GM23248 (cell line): ENCODE data around the gene SPATS1. TPM values are rescaled to one million over a fixed set of nuclear protein-coding genes. Genes with fewer than 3 reads are reported as not detected.

Experiments
- DNase-seq: peaks from one replicate; pipeline ENCODE4 v3.0.0-alpha.2; 2015
- H2AFZ ChIP-seq: fragments of 200-600 bp; sonication (generic); 2 replicates; pipeline ENCODE4 v1.6.1; 2016; ENCODE audit warnings: antibody characterized with exemption
- H3F3A ChIP-seq: fragments of 200-600 bp; sonication (generic); 2 replicates; pipeline ENCODE4 v1.6.1; 2016; ENCODE audit warnings: mild to moderate bottlenecking, antibody characterized with exemption, mixed run types; ENCODE audit not compliant: insufficient read depth
- H3K27ac ChIP-seq: fragments of 200-600 bp; sonication (generic); 2 replicates; pipeline ENCODE4 v1.5.1; 2016; ENCODE audit warnings: mild to moderate bottlenecking
- H3K27me3 ChIP-seq: fragments of 200-600 bp; sonication (generic); replicated peaks from 2 replicates; pipeline ENCODE4 v1.6.1; 2016; ENCODE audit warnings: mild to moderate bottlenecking; ENCODE audit not compliant: insufficient read depth
- H3K36me3 ChIP-seq: fragments of 200-600 bp; sonication (generic); 2 replicates; pipeline ENCODE4 v1.6.1; 2016; ENCODE audit warnings: low read depth, mild to moderate bottlenecking
- H3K4me1 ChIP-seq: fragments of 200-600 bp; sonication (generic); 2 replicates; pipeline ENCODE4 v1.6.1; 2016; ENCODE audit warnings: mild to moderate bottlenecking; ENCODE audit not compliant: insufficient read depth
- H3K4me2 ChIP-seq: fragments of 200-600 bp; sonication (generic); one replicate; pipeline ENCODE4 v1.6.1; 2016; ENCODE audit warnings: mild to moderate bottlenecking; ENCODE audit not compliant: unreplicated experiment
- H3K4me3 ChIP-seq: fragments of 200-600 bp; sonication (generic); 2 replicates; pipeline ENCODE4 v1.5.1; 2016; ENCODE audit warnings: mild to moderate bottlenecking
- H3K79me2 ChIP-seq: fragments of 200-600 bp; sonication (generic); 2 replicates; pipeline ENCODE4 v1.6.1; 2016; ENCODE audit warnings: mild to moderate bottlenecking; ENCODE audit not compliant: insufficient read depth
- H3K9ac ChIP-seq: fragments of 200-600 bp; sonication (generic); 2 replicates; pipeline ENCODE4 v1.6.1; 2016; ENCODE audit warnings: mild to moderate bottlenecking
- H3K9me2 ChIP-seq: fragments of 200-600 bp; sonication (generic); 2 replicates; pipeline ENCODE4 v1.6.1; 2016; ENCODE audit warnings: mixed run types, mild to moderate bottlenecking, moderate library complexity; ENCODE audit not compliant: insufficient read depth
- H3K9me3 ChIP-seq: fragments of 200-600 bp; sonication (generic); one replicate; pipeline ENCODE4 v1.6.1; 2017; ENCODE audit warnings: low read depth
- H4K20me1 ChIP-seq: fragments of 200-600 bp; sonication (generic); 2 replicates; pipeline ENCODE4 v1.6.0; 2016; ENCODE audit not compliant: insufficient read depth
- EZH2 ChIP-seq: fragments of 200-600 bp; sonication (generic); IDR thresholded peaks from 2 replicates; pipeline ENCODE4 v1.6.1; 2018; ENCODE audit warnings: antibody characterized with exemption, mild to moderate bottlenecking; ENCODE audit not compliant: insufficient read depth, poor library complexity, severe bottlenecking
- EZH2phosphoT487 ChIP-seq: fragments of 200-600 bp; sonication (generic); IDR thresholded peaks from 2 replicates; pipeline ENCODE4 v1.6.1; 2018; ENCODE audit warnings: antibody characterized with exemption, moderate library complexity, mild to moderate bottlenecking, low read depth; ENCODE audit not compliant: insufficient read depth
- WGBS, 2 experiments: methylation state at CpG; one replicate each; pipeline ENCODE4 v1.1.6; 2015 to 2017; ENCODE audit warnings: low lambda C conversion rate in 2 of 2, low coverage in 1 of 2; ENCODE audit errors: missing lambda C conversion rate in 2 of 2; 5-methylcytosine and 5-hydroxymethylcytosine counted together
- in situ Hi-C: fragments of 300-500 bp; cut with MboI; formaldehyde crosslinking; loops from 2 replicates; pipeline ENCODE4 v1.15.0; 2020
- polyA plus RNA-seq: library from polyadenylated mRNA; unstranded; fragments of >200 nt; fragmentation: Nextera tagmentation; extraction: Ambion mirVana; gene quantifications from 2 replicates; pipeline ENCODE4 v1.2.1, GENCODE V29; 2016
- total RNA-seq: library from RNA; depleted of rRNA; stranded (reverse); fragments of >200 nt; shearing (Covaris generic); gene quantifications from 2 replicates; pipeline ENCODE4 v1.2.3, GENCODE V29; 2014

Gene SPATS1
- total and polyA plus RNA-seq, 2 experiments from 2014 or later: not detected

DNA sequence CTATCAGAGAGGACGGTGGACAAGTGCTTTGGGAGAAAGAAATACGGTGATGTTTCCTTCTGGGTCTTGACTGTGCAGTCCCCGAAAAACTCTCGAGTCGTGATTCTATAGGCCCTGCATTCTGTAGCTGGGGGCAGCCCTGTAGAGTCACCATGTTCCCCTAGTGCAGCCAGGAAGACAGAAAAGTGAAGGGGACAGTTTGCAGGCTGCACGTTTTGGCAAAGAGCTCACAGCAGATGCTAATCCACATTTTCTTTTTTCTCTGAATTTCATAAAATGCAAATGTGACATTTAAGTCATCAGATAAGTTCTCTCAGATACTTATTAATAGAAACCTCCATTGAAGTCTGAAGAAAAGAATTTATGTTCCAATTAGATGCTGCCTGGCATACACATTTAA lies 19.5 kb downstream of the SPATS1 start:
- Histone ChIP-seq H3K79me2 (no peaks in the 10 kb centered on the region), H4K20me1 (no peaks in the 10 kb centered on the region), H3K9ac (no peak overlapping the region), H3K9me2 (no peaks in the 10 kb centered on the region), H3K4me1 (no peaks in the 10 kb centered on the region), H3K36me3 (no peaks in the 10 kb centered on the region), H3K4me3 (no peak overlapping the region), H3K4me2 (no peak overlapping the region), H3F3A (no peaks in the 10 kb centered on the region), H3K27ac (no peak overlapping the region), H2AFZ (no peak overlapping the region), H3K9me3 (no peaks in the 10 kb centered on the region), H3K27me3 (peaks cover 13% of the 10 kb centered on the region)
- no peak for DNase-seq
- in situ Hi-C loops: no loop called here
- 49 to 54% methylated on average over 6 of the region's 6 CpGs for WGBS, 2 experiments
- TF ChIP-seq EZH2phosphoT487: no peak
- no peak for TF ChIP-seq EZH2

GRCh38 chr6:44363377-44363926 lies 21.0 kb downstream of the SPATS1 start:
- Histone ChIP-seq H3F3A (no peaks in the 10 kb centered on the region), H3K4me1 (no peaks in the 10 kb centered on the region), H3K4me3 (no peak overlapping the region), H3K79me2 (no peaks in the 10 kb centered on the region), H3K9me3 (no peaks in the 10 kb centered on the region), H3K27ac (no peak overlapping the region), H3K9me2 (no peaks in the 10 kb centered on the region), H4K20me1 (no peaks in the 10 kb centered on the region), H2AFZ (no peak overlapping the region), H3K9ac (no peak overlapping the region), H3K36me3 (no peaks in the 10 kb centered on the region), H3K4me2 (no peak overlapping the region), H3K27me3 (peaks cover 13% of the 10 kb centered on the region)
- in situ Hi-C loops: no loop called here
- TF ChIP-seq EZH2phosphoT487 (no peak), EZH2 (no peak)
- no peak for DNase-seq
- 86 to 88% methylated on average over 3 of the region's 3 CpGs for WGBS, 2 experiments

GRCh38 chr6:44366781-44367180 lies 24.3 kb downstream of the SPATS1 start:
- Histone ChIP-seq H3K9me2 (no peaks in the 10 kb centered on the region), H3K9ac (no peak overlapping the region), H4K20me1 (no peaks in the 10 kb centered on the region), H3K27me3 (peaks cover 3% of the 10 kb centered on the region), H3F3A (no peaks in the 10 kb centered on the region), H3K4me1 (no peaks in the 10 kb centered on the region), H2AFZ (no peak overlapping the region), H3K36me3 (no peaks in the 10 kb centered on the region), H3K9me3 (no peaks in the 10 kb centered on the region), H3K4me2 (no peak overlapping the region), H3K27ac (no peak overlapping the region), H3K4me3 (no peak overlapping the region), H3K79me2 (no peaks in the 10 kb centered on the region)
- TF ChIP-seq EZH2 (no peak), EZH2phosphoT487 (no peak)
- no peak for DNase-seq
- in situ Hi-C loops: no loop called here
- 86 to 89% methylated on average over 3 of the region's 3 CpGs for WGBS, 2 experiments

DNA sequence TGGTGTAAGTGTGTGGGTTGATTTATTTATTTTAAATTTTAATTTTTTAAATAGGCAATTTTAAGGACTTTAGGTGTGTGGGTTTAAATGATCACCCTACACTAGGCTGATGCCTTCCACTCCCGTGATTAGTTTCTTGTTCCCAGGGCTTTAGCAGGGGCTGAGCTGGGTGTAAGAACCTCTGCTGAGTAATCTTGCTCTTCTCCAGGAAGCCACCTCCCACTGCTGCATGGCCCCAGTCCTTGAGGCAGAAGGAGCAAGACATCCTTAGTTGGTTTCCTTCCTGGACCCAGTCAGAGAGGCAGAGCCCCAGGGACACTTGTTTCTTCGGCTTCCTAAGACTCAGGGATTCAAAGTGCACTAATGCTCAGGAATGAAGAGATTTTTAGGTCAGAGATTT lies 25.2 kb downstream of the SPATS1 start:
- Histone ChIP-seq H3K9me2 (no peaks in the 10 kb centered on the region), H3K9me3 (no peaks in the 10 kb centered on the region), H4K20me1 (no peaks in the 10 kb centered on the region), H3K27ac (no peak overlapping the region), H3K79me2 (no peaks in the 10 kb centered on the region), H3K27me3 (no peaks in the 10 kb centered on the region; the same call in 1 of the 2 replicates), H3F3A (no peaks in the 10 kb centered on the region), H3K9ac (no peak overlapping the region), H3K36me3 (no peaks in the 10 kb centered on the region), H3K4me1 (no peaks in the 10 kb centered on the region), H3K4me2 (no peak overlapping the region), H2AFZ (no peak overlapping the region), H3K4me3 (no peak overlapping the region)
- in situ Hi-C loops: no loop called here
- 65 to 72% methylated on average over 2 of the region's 2 CpGs for WGBS, 2 experiments
- TF ChIP-seq EZH2: no peak
- TF ChIP-seq EZH2phosphoT487: no peak
- peak; percentile 38 for DNase-seq

DNA sequence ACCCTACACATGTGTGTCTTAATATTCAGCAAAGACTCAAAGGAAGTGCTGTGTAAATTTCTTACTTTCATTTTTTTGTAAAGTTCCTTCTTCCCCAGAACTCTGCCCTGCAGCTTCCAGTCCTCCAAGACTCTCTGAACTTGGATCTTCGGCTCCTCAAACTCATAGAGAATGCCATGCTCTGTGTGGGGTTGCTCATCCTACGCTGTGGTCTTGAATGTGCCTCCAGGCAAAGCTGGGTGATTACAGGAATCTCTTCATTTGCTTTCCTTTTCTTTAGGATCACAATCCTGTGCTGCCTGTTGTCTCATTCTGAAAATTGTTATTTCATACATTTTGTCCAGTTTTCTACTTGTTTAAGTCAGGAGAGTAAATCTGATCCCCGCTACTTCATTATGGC lies 30.6 kb downstream of the SPATS1 start:
- Histone ChIP-seq H3K27me3 (no peaks in the 10 kb centered on the region), H3K79me2 (no peaks in the 10 kb centered on the region), H3K9ac (no peak overlapping the region), H3K4me3 (no peak overlapping the region), H3K9me2 (no peaks in the 10 kb centered on the region), H3K36me3 (no peaks in the 10 kb centered on the region), H3F3A (no peaks in the 10 kb centered on the region), H3K9me3 (no peaks in the 10 kb centered on the region), H3K4me2 (no peak overlapping the region), H3K27ac (no peak overlapping the region), H3K4me1 (no peaks in the 10 kb centered on the region), H2AFZ (0 out of 2 replicates have a peak overlapping the region, but pooled peaks have one; percentile 4), H4K20me1 (no peaks in the 10 kb centered on the region)
- in situ Hi-C loops: no loop called here
- DNase-seq: peak; percentile 11
- 52 to 53% methylated on average over 3 of the region's 3 CpGs for WGBS, 2 experiments
- TF ChIP-seq EZH2: no peak
- TF ChIP-seq EZH2phosphoT487: no peak
